Fibroblast of lung (primary cell): ENCODE measurements around the gene TCEAL1. TPM values are rescaled to one million over a fixed set of nuclear protein-coding genes. Genes with fewer than 3 reads are reported as not detected.
A peak's percentile ranks its signal among the peaks of the same experiment; 100 is the strongest.

ENCODE experiments used
- DNase-seq, 2 donors: peaks; one replicate each; pipeline versions ENCODE4 v3.0.0 to v3.0.0-alpha.2; 2010; ENCODE audit warnings: low read depth in 2 of 2
- H2AFZ ChIP-seq: 2 replicates; pipeline ENCODE4 v1.5.1; 2012; ENCODE audit warnings: low read length, control low read depth, inconsistent platforms
- H3K27ac ChIP-seq: 2 replicates; pipeline ENCODE4 v1.5.1; 2011; ENCODE audit warnings: low read length, control low read depth; ENCODE audit not compliant: insufficient read depth
- H3K27me3 ChIP-seq: 2 replicates; pipeline ENCODE4 v1.5.1; 2011; ENCODE audit warnings: mild to moderate bottlenecking, low read length; ENCODE audit not compliant: control insufficient read depth, insufficient read depth
- H3K36me3 ChIP-seq: 2 replicates; pipeline ENCODE4 v1.5.1; 2011; ENCODE audit warnings: low read length; ENCODE audit not compliant: control insufficient read depth, insufficient read depth
- H3K4me1 ChIP-seq: 2 replicates; pipeline ENCODE4 v1.5.1; 2011; ENCODE audit warnings: low read length; ENCODE audit not compliant: control insufficient read depth, insufficient read depth; ENCODE audit errors: extremely low read depth
- H3K4me2 ChIP-seq: 2 replicates; pipeline ENCODE4 v1.5.1; 2011; ENCODE audit warnings: low read length, control low read depth; ENCODE audit not compliant: insufficient read depth; ENCODE audit errors: extremely low read depth
- H3K4me3 ChIP-seq, 4 experiments: fragments of 200-600 bp in 1 of 4; sonication (generic) in 1 of 4; replicated peaks in 1 of 4; 2 replicates each; pipeline ENCODE4 v1.5.1; 2011 to 2016; ENCODE audit warnings: low read length in 4 of 4, low read depth in 3 of 4, mild to moderate bottlenecking in 3 of 4, control low read depth in 2 of 4, inconsistent platforms in 1 of 4, mixed read lengths in 1 of 4; ENCODE audit not compliant: insufficient read depth in 1 of 4; ENCODE audit errors: control extremely low read depth in 1 of 4
- H3K79me2 ChIP-seq: 2 replicates; pipeline ENCODE4 v1.5.1; 2012; ENCODE audit warnings: mild to moderate bottlenecking, low read length, inconsistent platforms; ENCODE audit not compliant: control insufficient read depth, insufficient read depth
- H3K9ac ChIP-seq: 2 replicates; pipeline ENCODE4 v1.5.1; 2011; ENCODE audit warnings: mild to moderate bottlenecking, low read length, control low read depth; ENCODE audit not compliant: insufficient read depth
- H3K9me3 ChIP-seq: 2 replicates; pipeline ENCODE4 v1.5.1; 2012; ENCODE audit warnings: low read depth, low read length; ENCODE audit not compliant: control insufficient read depth, insufficient read depth
- H4K20me1 ChIP-seq: 2 replicates; pipeline ENCODE4 v1.5.1; 2011; ENCODE audit warnings: low read length; ENCODE audit not compliant: control insufficient read depth, insufficient read depth; ENCODE audit errors: extremely low read depth
- EZH2 ChIP-seq: IDR thresholded peaks from 2 replicates; pipeline ENCODE4 v1.5.1; 2012; ENCODE audit warnings: low read length, control low read depth, mild to moderate bottlenecking; ENCODE audit errors: missing control alignments
- polyA plus RNA-seq, 2 donors: library from polyadenylated mRNA; depleted of rRNA in 1 of 2; stranded (reverse) in 1 of 2; unstranded in 1 of 2; fragments of >200 nt; gene quantifications; 2 replicates each; pipeline ENCODE4 v1.2.1, GENCODE V29; 2011 to 2012; ENCODE audit warnings: missing spikeins in 1 of 2
- total RNA-seq: library from RNA; depleted of rRNA; stranded (reverse); fragments of >200 nt; gene quantifications from 2 replicates; pipeline ENCODE4 v1.2.1, GENCODE V29; 2014
- TF ChIP-seq, protein P1 (sequence below), 2 donors: IDR thresholded peaks in 1 of 2; conservative IDR thresholded peaks in 1 of 2; 1 replicate in 1 of 2; 2 replicates in 1 of 2; pipeline ENCODE4 v1.5.1; 2011 to 2012; ENCODE audit warnings: low read length in 2 of 2, control low read depth in 1 of 2, inconsistent platforms in 1 of 2, low read depth in 1 of 2, mild to moderate bottlenecking in 1 of 2

Gene TCEAL1
- total and polyA plus RNA-seq, 2 donors (not counting 1 experiment from before 2014, with no cell fraction given): 28.5 to 35.5 TPM

DNA sequence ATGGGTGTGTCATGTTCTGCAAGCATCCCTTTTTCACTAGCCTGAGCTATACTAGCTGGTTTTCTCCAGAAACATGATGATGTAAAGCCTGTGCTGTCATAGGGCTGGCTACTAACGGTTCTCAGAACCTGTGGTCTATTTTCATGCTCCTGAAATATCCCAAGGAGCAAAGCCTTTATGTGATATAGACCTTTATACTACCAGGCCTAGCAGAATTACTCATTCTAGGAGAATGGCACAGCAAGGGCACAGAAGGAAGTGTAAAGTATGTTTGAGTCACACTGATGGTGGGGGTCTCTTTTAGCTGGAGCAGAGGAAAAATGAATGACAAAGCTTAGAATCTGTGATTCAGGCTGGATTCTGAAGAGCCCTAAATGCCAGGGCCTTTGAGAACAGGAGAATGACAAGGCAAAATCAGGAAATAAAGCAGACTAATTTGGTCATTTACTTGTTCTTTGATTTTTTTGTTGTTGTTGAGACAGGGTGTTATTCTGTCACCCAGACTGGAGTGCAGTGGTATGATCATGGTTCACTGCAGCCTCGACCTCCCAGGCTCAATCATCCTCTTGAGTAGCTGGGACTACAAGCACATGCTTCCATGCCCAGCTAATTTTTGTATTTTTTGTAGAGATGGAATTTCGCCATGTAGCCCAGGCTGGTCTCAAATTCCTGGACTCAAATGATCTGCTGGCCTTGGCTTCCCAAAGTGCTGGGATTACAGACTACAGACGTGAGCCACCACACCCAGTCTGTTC lies 11.8 kb downstream of the TCEAL1 start:
- no peaks in the 10 kb centered on the region for H4K20me1 ChIP-seq
- no peaks in the 10 kb centered on the region for H3K36me3 ChIP-seq
- peaks cover 5% of the 10 kb centered on the region for H3K4me1 ChIP-seq
- TF ChIP-seq, protein P1, sequence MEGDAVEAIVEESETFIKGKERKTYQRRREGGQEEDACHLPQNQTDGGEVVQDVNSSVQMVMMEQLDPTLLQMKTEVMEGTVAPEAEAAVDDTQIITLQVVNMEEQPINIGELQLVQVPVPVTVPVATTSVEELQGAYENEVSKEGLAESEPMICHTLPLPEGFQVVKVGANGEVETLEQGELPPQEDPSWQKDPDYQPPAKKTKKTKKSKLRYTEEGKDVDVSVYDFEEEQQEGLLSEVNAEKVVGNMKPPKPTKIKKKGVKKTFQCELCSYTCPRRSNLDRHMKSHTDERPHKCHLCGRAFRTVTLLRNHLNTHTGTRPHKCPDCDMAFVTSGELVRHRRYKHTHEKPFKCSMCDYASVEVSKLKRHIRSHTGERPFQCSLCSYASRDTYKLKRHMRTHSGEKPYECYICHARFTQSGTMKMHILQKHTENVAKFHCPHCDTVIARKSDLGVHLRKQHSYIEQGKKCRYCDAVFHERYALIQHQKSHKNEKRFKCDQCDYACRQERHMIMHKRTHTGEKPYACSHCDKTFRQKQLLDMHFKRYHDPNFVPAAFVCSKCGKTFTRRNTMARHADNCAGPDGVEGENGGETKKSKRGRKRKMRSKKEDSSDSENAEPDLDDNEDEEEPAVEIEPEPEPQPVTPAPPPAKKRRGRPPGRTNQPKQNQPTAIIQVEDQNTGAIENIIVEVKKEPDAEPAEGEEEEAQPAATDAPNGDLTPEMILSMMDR (conservative IDR thresholded peaks at IDR 0.05 in 1 of 2, IDR thresholded peaks at IDR 0.05 in 1 of 2; ENCODE audit: low read depth in 1 of 2, low read length in 2 of 2): no peak
- TF ChIP-seq EZH2: no peak
- H3K27me3 ChIP-seq: no peaks in the 10 kb centered on the region
- no peaks in the 10 kb centered on the region for H3K79me2 ChIP-seq
- no peaks in the 10 kb centered on the region for H3K9me3 ChIP-seq
- H3K27ac ChIP-seq: peak overlapping the region; percentile 5
- DNase-seq: peak; percentile 62 to 64
- H3K4me2 ChIP-seq: no peak overlapping the region
- no peak overlapping the region for H2AFZ ChIP-seq
- no peak overlapping the region for H3K4me3 ChIP-seq
- H3K9ac ChIP-seq: no peak overlapping the region

DNA sequence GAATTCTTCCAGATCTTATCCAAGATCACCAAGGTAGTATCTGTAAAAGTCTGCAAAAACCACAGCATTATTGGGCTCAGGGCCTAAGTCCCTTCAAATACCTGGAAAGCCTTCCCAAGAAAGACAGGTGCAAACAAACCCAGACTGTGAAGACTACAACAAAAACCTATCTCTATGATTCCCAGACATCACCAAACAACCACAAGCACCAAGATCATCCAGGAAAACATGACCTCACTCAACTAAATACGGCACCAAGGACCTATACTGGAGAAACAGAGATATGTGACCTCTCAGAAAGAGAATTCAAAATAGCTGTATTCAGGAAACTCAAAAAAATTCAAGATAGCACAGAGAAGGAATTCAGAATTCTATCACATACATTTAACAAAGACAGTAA lies 15.3 kb downstream of the TCEAL1 start:
- Histone ChIP-seq H3K4me2 (no peak overlapping the region), H3K9me3 (no peaks in the 10 kb centered on the region), H3K9ac (no peak overlapping the region), H3K79me2 (no peaks in the 10 kb centered on the region), H2AFZ (no peak overlapping the region), H3K36me3 (no peaks in the 10 kb centered on the region), H3K27me3 (no peaks in the 10 kb centered on the region), H3K27ac (no peak overlapping the region), H3K4me1 (peaks cover 1% of the 10 kb centered on the region), H3K4me3 (no peak overlapping the region), H4K20me1 (no peaks in the 10 kb centered on the region)
- no peak for DNase-seq
- TF ChIP-seq EZH2: no peak
- TF ChIP-seq, protein P1 (conservative IDR thresholded peaks at IDR 0.05 in 1 of 2, IDR thresholded peaks at IDR 0.05 in 1 of 2; ENCODE audit: low read depth in 1 of 2, low read length in 2 of 2): no peak

DNA sequence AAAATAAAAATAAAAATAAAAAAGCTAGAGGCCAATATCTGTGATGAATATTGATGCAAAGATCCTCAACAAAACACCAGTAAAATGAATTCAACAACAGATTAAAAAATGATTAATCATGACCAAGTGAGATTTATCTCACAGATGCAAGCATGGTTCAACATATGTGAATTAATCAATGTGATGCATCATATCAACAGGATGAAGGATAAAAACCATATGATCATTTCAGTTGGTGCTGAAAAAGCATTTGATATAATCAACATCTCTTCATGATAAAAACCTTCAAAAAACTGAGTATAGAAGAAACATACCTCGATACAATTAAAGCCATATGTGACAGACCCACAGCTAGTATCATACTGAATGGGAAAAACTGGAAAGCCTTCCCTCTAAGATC lies 18.9 kb downstream of the TCEAL1 start:
- no peak overlapping the region for H3K4me3 ChIP-seq
- H3K27ac ChIP-seq: no peak overlapping the region
- no peak for DNase-seq
- no peak overlapping the region for H3K4me2 ChIP-seq
- H3K36me3 ChIP-seq: no peaks in the 10 kb centered on the region
- no peaks in the 10 kb centered on the region for H3K79me2 ChIP-seq
- no peak for TF ChIP-seq EZH2
- TF ChIP-seq, protein P1 (conservative IDR thresholded peaks at IDR 0.05 in 1 of 2, IDR thresholded peaks at IDR 0.05 in 1 of 2; ENCODE audit: low read depth in 1 of 2, low read length in 2 of 2): no peak
- no peaks in the 10 kb centered on the region for H3K4me1 ChIP-seq
- no peak overlapping the region for H2AFZ ChIP-seq
- no peaks in the 10 kb centered on the region for H3K9me3 ChIP-seq
- H4K20me1 ChIP-seq: no peaks in the 10 kb centered on the region
- H3K9ac ChIP-seq: no peak overlapping the region
- H3K27me3 ChIP-seq: no peaks in the 10 kb centered on the region
